GM18517 (cell line): ENCODE measurements around the gene MALRD1.
"Not testable (repeated sequence)": the region's sequence is repeated elsewhere in the genome, so short reads cannot be mapped to it uniquely, and the experiment has no call there.

ENCODE experiments used
- ATAC-seq: cut with Tn5 transposase; IDR thresholded peaks from one replicate; pipeline ENCODE4 v1.9.1; 2021; ENCODE audit warnings: mild to moderate bottlenecking, moderate library complexity; ENCODE audit not compliant: unreplicated experiment

Gene MALRD1

GRCh38 chr10:19745672-19746071 is 697.1 kb downstream of the MALRD1 start:
- ATAC-seq = no peak

- no peak for ATAC-seq
Observed at GRCh38 chr10:19749185-19749729, 700.7 kb downstream of the MALRD1 start.

GRCh38 chr10:19750972-19751371 is 702.4 kb downstream of the MALRD1 start:
- no peak for ATAC-seq

GRCh38 chr10:19756919-19757318 is 708.3 kb downstream of the MALRD1 start:
- ATAC-seq = no peak

GRCh38 chr10:19762026-19762425 is 713.4 kb downstream of the MALRD1 start:
- no peak for ATAC-seq

GRCh38 chr10:19764111-19764510 is 715.5 kb downstream of the MALRD1 start:
- no peak for ATAC-seq

GRCh38 chr10:19767876-19768275 is 719.3 kb downstream of the MALRD1 start:
- ATAC-seq = no peak

GRCh38 chr10:19769826-19770225 is 721.2 kb downstream of the MALRD1 start:
- ATAC-seq = not testable (repeated sequence)

- ATAC-seq = no peak
Observed at GRCh38 chr10:19772972-19773371, 724.4 kb downstream of the MALRD1 start.

- no peak for ATAC-seq
Observed at GRCh38 chr10:19775296-19775695, 726.7 kb downstream of the MALRD1 start.

- ATAC-seq = no peak
Observed at GRCh38 chr10:19777806-19778205, 729.2 kb downstream of the MALRD1 start.

GRCh38 chr10:19778996-19779395 is 730.4 kb downstream of the MALRD1 start:
- ATAC-seq = no peak

GRCh38 chr10:19782430-19783089 is 734.0 kb downstream of the MALRD1 start:
- ATAC-seq = no peak

- ATAC-seq = no peak
Observed at GRCh38 chr10:19783721-19784120, 735.1 kb downstream of the MALRD1 start.
